HEK293 (cell line): ENCODE results near the gene BTNL9.

Source experiments
- BCL11B ChIP-seq: fragments of 450-650 bp; formaldehyde crosslinking; IDR thresholded peaks from 2 replicates; pipeline ENCODE4 v1.5.1; 2016; ENCODE audit warnings: low read depth, missing biosample characterization, missing genetic modification characterization
- GLIS2 ChIP-seq: fragments of 450-650 bp; formaldehyde crosslinking; IDR thresholded peaks from 2 replicates; pipeline ENCODE4 v1.5.1; 2016; ENCODE audit warnings: missing biosample characterization, missing genetic modification characterization
- KLF7 ChIP-seq: fragments of 450-650 bp; formaldehyde crosslinking; IDR thresholded peaks from 2 replicates; pipeline ENCODE4 v1.5.1; 2016; ENCODE audit warnings: missing biosample characterization, missing genetic modification characterization, borderline replicate concordance
- SP7 ChIP-seq: fragments of 450-650 bp; formaldehyde crosslinking; IDR thresholded peaks from 2 replicates; pipeline ENCODE4 v1.5.1; 2016; ENCODE audit warnings: missing biosample characterization, missing genetic modification characterization
- TRIM28 ChIP-seq: IDR thresholded peaks from 2 replicates; pipeline ENCODE4 v1.6.1; 2011; ENCODE audit warnings: low read length, control low read depth, borderline replicate concordance
- TSHZ1 ChIP-seq: fragments of 450-650 bp; formaldehyde crosslinking; IDR thresholded peaks from 2 replicates; pipeline ENCODE4 v1.5.1; 2016; ENCODE audit warnings: missing biosample characterization, missing genetic modification characterization, borderline replicate concordance
- ZBTB26 ChIP-seq: fragments of 450-650 bp; formaldehyde crosslinking; optimal IDR thresholded peaks from 2 replicates; pipeline ENCODE3; 2016; ENCODE audit warnings: missing biosample characterization, mild to moderate bottlenecking, missing genetic modification characterization
- ZBTB49 ChIP-seq: fragments of 450-650 bp; formaldehyde crosslinking; IDR thresholded peaks from 2 replicates; pipeline ENCODE4 v1.5.1; 2016; ENCODE audit warnings: missing biosample characterization, missing genetic modification characterization, low read depth
- ZEB2 ChIP-seq: fragments of 450-650 bp; formaldehyde crosslinking; IDR thresholded peaks from 2 replicates; pipeline ENCODE4 v1.5.1; 2016; ENCODE audit warnings: missing biosample characterization, missing genetic modification characterization
- ZNF157 ChIP-seq: fragments of 450-650 bp; formaldehyde crosslinking; IDR thresholded peaks from 2 replicates; pipeline ENCODE4 v1.5.1; 2016; ENCODE audit warnings: missing biosample characterization, missing genetic modification characterization
- ZNF19 ChIP-seq: fragments of 450-650 bp; formaldehyde crosslinking; IDR thresholded peaks from 2 replicates; pipeline ENCODE4; 2016; ENCODE audit warnings: missing biosample characterization, missing genetic modification characterization, low read depth
- ZNF341 ChIP-seq: fragments of 450-650 bp; formaldehyde crosslinking; IDR thresholded peaks from 2 replicates; pipeline ENCODE4; 2016; ENCODE audit warnings: low read depth, missing biosample characterization, missing genetic modification characterization
- ZNF391 ChIP-seq: fragments of 450-650 bp; formaldehyde crosslinking; IDR thresholded peaks from 2 replicates; pipeline ENCODE4 v1.5.1; 2016; ENCODE audit warnings: low read depth, missing biosample characterization, missing genetic modification characterization, borderline replicate concordance
- ZNF501 ChIP-seq: fragments of 450-650 bp; formaldehyde crosslinking; IDR thresholded peaks from 2 replicates; pipeline ENCODE4 v1.5.1; 2016; ENCODE audit warnings: missing biosample characterization, missing genetic modification characterization
- ZNF518A ChIP-seq: fragments of 450-650 bp; formaldehyde crosslinking; conservative IDR thresholded peaks from 2 replicates; pipeline ENCODE4 v1.5.1; 2016; ENCODE audit warnings: low read depth, missing biosample characterization, missing genetic modification characterization
- ZNF529 ChIP-seq: fragments of 450-650 bp; formaldehyde crosslinking; IDR thresholded peaks from 2 replicates; pipeline ENCODE4 v1.5.1; 2017; ENCODE audit warnings: missing genetic modification characterization, missing biosample characterization; ENCODE audit not compliant: insufficient replicate concordance
- ZNF561 ChIP-seq: fragments of 450-650 bp; IDR thresholded peaks from 2 replicates; pipeline ENCODE4 v1.5.1; 2018; ENCODE audit warnings: missing biosample characterization, missing genetic modification characterization, borderline replicate concordance
- ZNF580 ChIP-seq: fragments of 450-650 bp; formaldehyde crosslinking; IDR thresholded peaks from 2 replicates; pipeline ENCODE4 v1.5.1; 2016; ENCODE audit warnings: missing biosample characterization, missing genetic modification characterization
- ZNF585B ChIP-seq: fragments of 450-650 bp; formaldehyde crosslinking; IDR thresholded peaks from 2 replicates; pipeline ENCODE4 v1.5.1; 2016; ENCODE audit warnings: missing biosample characterization, missing genetic modification characterization
- ZNF596 ChIP-seq: fragments of 450-650 bp; IDR thresholded peaks from 2 replicates; pipeline ENCODE4 v1.5.0; 2018; ENCODE audit warnings: missing biosample characterization, mild to moderate bottlenecking, missing genetic modification characterization, moderate library complexity
- ZNF600 ChIP-seq: fragments of 450-650 bp; formaldehyde crosslinking; IDR thresholded peaks from 2 replicates; pipeline ENCODE4 v1.5.1; 2016; ENCODE audit warnings: missing biosample characterization, missing genetic modification characterization
- ZNF621 ChIP-seq: fragments of 450-650 bp; formaldehyde crosslinking; IDR thresholded peaks from 2 replicates; pipeline ENCODE4 v1.5.1; 2017; ENCODE audit warnings: missing biosample characterization, missing genetic modification characterization
- ZNF658 ChIP-seq: fragments of 450-650 bp; formaldehyde crosslinking; IDR thresholded peaks from 2 replicates; pipeline ENCODE4; 2016; ENCODE audit warnings: missing biosample characterization, missing genetic modification characterization
- ZNF76 ChIP-seq: fragments of 450-650 bp; formaldehyde crosslinking; IDR thresholded peaks from 2 replicates; pipeline ENCODE4; 2016; ENCODE audit warnings: low read depth, missing biosample characterization, missing genetic modification characterization, borderline replicate concordance
- ZSCAN4 ChIP-seq: fragments of 450-650 bp; formaldehyde crosslinking; IDR thresholded peaks from 2 replicates; pipeline ENCODE4 v1.5.1; 2017; ENCODE audit warnings: missing biosample characterization, missing genetic modification characterization

Gene BTNL9

GRCh38 chr5:181052672-181053487 is 12.8 kb downstream of the BTNL9 start (continued):
- TF ChIP-seq ZSCAN4 (tag by site-specific recombination) (no peak), ZNF658 (tag by site-specific recombination) (no peak), ZNF529 (tag by site-specific recombination) (no peak), ZNF600 (tag by site-specific recombination) (no peak), SP7 (0 out of 2 replicates have a peak, but pooled peaks have one; percentile 21), ZNF585B (tag by site-specific recombination) (no peak), ZNF157 (tag by site-specific recombination) (no peak), TSHZ1 (tag by site-specific recombination) (no peak), ZNF621 (no peak), ZNF518A (tag by site-specific recombination) (no peak), ZNF341 (peak; percentile 46), ZNF580 (no peak), ZNF561 (tag by site-specific recombination) (peak; percentile 70; the same call in 1 of the 2 replicates), ZEB2 (tag by site-specific recombination) (no peak; the same call in 1 of the 2 replicates), ZNF501 (tag by site-specific recombination) (no peak), GLIS2 (tag by site-specific recombination) (peak; percentile 55; the same call in 1 of the 2 replicates), TRIM28 (no peak), BCL11B (tag by site-specific recombination) (no peak), ZNF596 (tag by site-specific recombination) (no peak), ZBTB26 (peak; percentile 91), KLF7 (no peak), ZNF76 (tag by site-specific recombination) (peak; percentile 56; the same call in 1 of the 2 replicates), ZNF19 (tag by site-specific recombination) (no peak), ZBTB49 (tag by site-specific recombination) (no peak), ZNF391 (tag by site-specific recombination) (no peak)
